Left kidney (tissue), 2 donors: ENCODE measurements around the gene NCBP3. TPM values are rescaled to one million over a fixed set of nuclear protein-coding genes. Genes with fewer than 3 reads are reported as not detected.

Experiments
- DNase-seq: peaks from one replicate; pipeline ENCODE4 v3.0.0-alpha.2; 2013
- polyA plus RNA-seq: library from polyadenylated mRNA; unstranded; fragments of 120-200 nt; gene quantifications from one replicate; pipeline ENCODE4 v1.2.1, GENCODE V29; 2013; ENCODE audit not compliant: insufficient read length

The NCBP3 gene
- polyA plus RNA-seq, 1 donor, result 116 TPM

GRCh38 chr17:3755335-3756030 lies 90.6 kb downstream of the NCBP3 start:
- no peak for DNase-seq

GRCh38 chr17:3754458-3755334 lies 91.3 kb downstream of the NCBP3 start:
- DNase-seq, result peak; percentile 67

- DNase-seq, result no peak
Measured at GRCh38 chr17:3754066-3754457, 92.0 kb downstream of the NCBP3 start.

DNA sequence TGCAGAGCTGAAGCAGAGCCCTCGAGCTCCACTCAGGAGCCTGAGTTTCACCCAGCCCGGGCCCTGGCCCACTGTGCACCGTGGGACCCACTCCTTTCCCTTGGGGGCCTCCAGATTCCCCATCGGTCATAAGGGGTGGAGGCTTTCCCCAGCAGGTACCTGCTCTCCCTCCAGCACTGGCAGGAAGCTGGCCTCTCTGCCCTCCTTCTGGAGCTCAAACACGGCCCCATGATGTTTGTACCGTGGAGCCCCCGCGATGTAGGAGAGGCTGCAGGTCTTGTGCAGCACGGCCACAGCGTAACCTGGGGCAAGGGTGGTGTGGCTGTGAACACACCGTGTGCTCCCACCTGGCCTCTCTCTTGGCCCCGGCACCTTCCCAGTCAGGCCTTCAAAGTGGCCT lies 92.4 kb downstream of the NCBP3 start:
- no peak for DNase-seq

Other genes starting within 250 kb of the NCBP3 start
- 13.0 TPM for gene TRPV1, start 236.8 kb downstream of the NCBP3 start, polyA plus RNA-seq
- 18.7 TPM for gene SHPK, start 210.0 kb downstream of the NCBP3 start, polyA plus RNA-seq
- gene CTNS, start 209.5 kb downstream of the NCBP3 start, polyA plus RNA-seq, result 23.3 TPM
- gene TAX1BP3, start 177.7 kb downstream of the NCBP3 start, polyA plus RNA-seq, result 78.4 TPM
- 20.3 TPM for gene EMC6, start 177.4 kb downstream of the NCBP3 start, polyA plus RNA-seq
- 0.95 TPM for gene P2RX5, start 150.1 kb downstream of the NCBP3 start, polyA plus RNA-seq
- 4.4 TPM for gene HASPIN, start 122.3 kb downstream of the NCBP3 start, polyA plus RNA-seq
- gene ITGAE, start 45.1 kb downstream of the NCBP3 start, polyA plus RNA-seq, result 42.7 TPM
- gene CAMKK1, start 46.8 kb upstream of the NCBP3 start, polyA plus RNA-seq, result 4.2 TPM
- 0.67 TPM for gene P2RX1, start 70.2 kb upstream of the NCBP3 start, polyA plus RNA-seq
- 2.9 TPM for gene ATP2A3, start 118.2 kb upstream of the NCBP3 start, polyA plus RNA-seq